Left lung (tissue), 10 donors: ENCODE measurements around the gene TCEA2. TPM values are rescaled to one million over a fixed set of nuclear protein-coding genes. Genes with fewer than 3 reads are reported as not detected.

Source experiments
- ATAC-seq: fragments of 200-7000 bp; cut with Tn5 transposase; one replicate; pipeline ENCODE4 v1.9.1; 2020; ENCODE audit warnings: moderate library complexity
- DNase-seq, 4 donors: peaks; one replicate each; pipeline ENCODE4 v3.0.0-alpha.2; 2013 to 2020
- H3K27ac ChIP-seq, 2 donors: fragments of 200-600 bp; sonication (generic) in 1 of 2; one replicate each; pipeline versions ENCODE4 v1.5.0 to v1.8.0; 2020 to 2021
- H3K27me3 ChIP-seq, 2 donors: fragments of 200-600 bp; sonication (generic) in 1 of 2; one replicate each; pipeline versions ENCODE4 v1.5.0 to v1.8.0; 2020 to 2021
- H3K36me3 ChIP-seq, 2 donors: fragments of 200-600 bp; sonication (generic) in 1 of 2; one replicate each; pipeline versions ENCODE4 v1.5.0 to v1.8.0; 2020 to 2021
- H3K4me1 ChIP-seq, 2 donors: fragments of 200-600 bp; one replicate each; pipeline ENCODE4 v1.8.0; 2021
- H3K4me3 ChIP-seq, 2 donors: fragments of 200-600 bp; sonication (generic) in 1 of 2; one replicate each; pipeline versions ENCODE4 v1.5.0 to v1.8.0; 2020 to 2021; ENCODE audit warnings: mild to moderate bottlenecking in 1 of 2
- H3K9me3 ChIP-seq, 2 donors: fragments of 200-600 bp; sonication (generic) in 1 of 2; one replicate each; pipeline versions ENCODE4 v1.5.0 to v1.8.0; 2020 to 2021
- intact Hi-C, 2 donors: fragments of 100-400 bp; cut with DNase I; formaldehyde crosslinking; loops; one replicate each; pipeline versions ENCODE4 v1.11.2 to v1.14.2; 2022
- polyA plus RNA-seq, 6 donors: library from polyadenylated mRNA; unstranded; fragments of 120-200 nt; gene quantifications; one replicate each; pipeline ENCODE4 v1.2.1, GENCODE V29; 2013; ENCODE audit not compliant: insufficient read length in 6 of 6
- total RNA-seq, 2 donors: library from RNA; stranded (reverse); fragmentation: NEBNext Ultra II Directional; extraction: Animal tissue kit (Norgen Biotek cat#: 25700); gene quantifications; one replicate each; pipeline ENCODE4 v1.2.1, GENCODE V29; 2021
- TF ChIP-seq, protein P1 (sequence below), 2 donors: fragments of 200-600 bp; sonication (generic) in 1 of 2; IDR thresholded peaks; one replicate each; pipeline versions ENCODE4 v1.5.0 to v1.8.0; 2021; ENCODE audit warnings: antibody characterized with exemption in 2 of 2
- donor health status: DM: no; HTN: yes; CAD: no.
- donor health status: DM: no; HTN: no; CAD: no.

TCEA2 gene
- total and polyA plus RNA-seq, 8 donors: 31.2 to 93.0 (median 75.9) TPM

DNA sequence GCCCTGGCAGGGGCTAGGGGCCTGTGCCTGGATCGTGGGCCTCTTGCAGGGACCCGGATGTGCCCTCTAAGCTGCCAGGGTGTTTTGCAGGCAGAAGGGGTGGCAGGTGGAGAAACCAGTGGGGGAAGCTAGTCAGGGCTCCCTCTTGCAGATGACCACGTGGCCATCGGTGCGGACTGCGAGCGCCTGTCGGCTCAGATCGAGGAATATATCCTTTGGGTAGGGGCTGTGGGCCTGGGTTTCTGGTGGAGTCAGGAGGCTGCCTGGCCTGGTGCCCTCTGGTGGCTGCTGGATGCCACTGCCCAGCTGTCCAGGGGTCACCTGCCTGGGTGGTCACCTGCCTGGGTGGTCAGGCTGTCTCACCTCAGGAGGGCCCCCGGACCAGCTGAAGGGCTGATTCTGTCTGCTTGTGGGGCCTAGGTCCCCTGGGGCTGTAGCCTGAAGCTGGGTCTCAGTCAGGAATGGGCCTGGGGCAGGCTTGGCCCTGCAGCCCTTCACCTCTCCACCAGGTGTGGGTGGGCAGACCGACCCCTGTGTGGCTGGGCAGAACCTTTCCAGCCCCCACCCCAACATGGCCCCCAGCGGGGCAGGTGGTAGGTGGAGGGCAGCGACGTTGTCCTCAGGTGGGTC, 6.7 kb downstream of the TCEA2 start:
- intact Hi-C loops: no loop called here

GRCh38 chr20:64070244-64070993, 7.4 kb downstream of the TCEA2 start:
- TF ChIP-seq, protein P1, sequence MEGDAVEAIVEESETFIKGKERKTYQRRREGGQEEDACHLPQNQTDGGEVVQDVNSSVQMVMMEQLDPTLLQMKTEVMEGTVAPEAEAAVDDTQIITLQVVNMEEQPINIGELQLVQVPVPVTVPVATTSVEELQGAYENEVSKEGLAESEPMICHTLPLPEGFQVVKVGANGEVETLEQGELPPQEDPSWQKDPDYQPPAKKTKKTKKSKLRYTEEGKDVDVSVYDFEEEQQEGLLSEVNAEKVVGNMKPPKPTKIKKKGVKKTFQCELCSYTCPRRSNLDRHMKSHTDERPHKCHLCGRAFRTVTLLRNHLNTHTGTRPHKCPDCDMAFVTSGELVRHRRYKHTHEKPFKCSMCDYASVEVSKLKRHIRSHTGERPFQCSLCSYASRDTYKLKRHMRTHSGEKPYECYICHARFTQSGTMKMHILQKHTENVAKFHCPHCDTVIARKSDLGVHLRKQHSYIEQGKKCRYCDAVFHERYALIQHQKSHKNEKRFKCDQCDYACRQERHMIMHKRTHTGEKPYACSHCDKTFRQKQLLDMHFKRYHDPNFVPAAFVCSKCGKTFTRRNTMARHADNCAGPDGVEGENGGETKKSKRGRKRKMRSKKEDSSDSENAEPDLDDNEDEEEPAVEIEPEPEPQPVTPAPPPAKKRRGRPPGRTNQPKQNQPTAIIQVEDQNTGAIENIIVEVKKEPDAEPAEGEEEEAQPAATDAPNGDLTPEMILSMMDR (IDR thresholded peaks at IDR 0.05): no peak
- Histone ChIP-seq H3K27me3 (no peaks in the 10 kb centered on the region), H3K4me1 (peaks cover 0 to 14% of the 10 kb centered on the region in 2 donors), H3K9me3 (no peaks in the 10 kb centered on the region), H3K4me3 (no peak overlapping the region), H3K36me3 (peaks cover 0 to 41% of the 10 kb centered on the region in 2 donors), H3K27ac (no peak overlapping the region)
- ATAC-seq (no peak), DNase-seq (no peak)
- intact Hi-C loops: no loop called here

More for the DNA sequence above, 6.7 kb downstream of the TCEA2 start:
- Histone ChIP-seq H3K36me3 (peaks cover 0 to 34% of the 10 kb centered on the region in 2 donors), H3K27ac (no peak overlapping the region), H3K4me1 (peaks cover 0 to 20% of the 10 kb centered on the region in 2 donors), H3K9me3 (no peaks in the 10 kb centered on the region), H3K4me3 (no peak overlapping the region), H3K27me3 (no peaks in the 10 kb centered on the region)
- ATAC-seq (peak; percentile 30), DNase-seq (no peak)
- TF ChIP-seq, protein P1 (IDR thresholded peaks at IDR 0.05): peak; percentile 59 to 80

DNA sequence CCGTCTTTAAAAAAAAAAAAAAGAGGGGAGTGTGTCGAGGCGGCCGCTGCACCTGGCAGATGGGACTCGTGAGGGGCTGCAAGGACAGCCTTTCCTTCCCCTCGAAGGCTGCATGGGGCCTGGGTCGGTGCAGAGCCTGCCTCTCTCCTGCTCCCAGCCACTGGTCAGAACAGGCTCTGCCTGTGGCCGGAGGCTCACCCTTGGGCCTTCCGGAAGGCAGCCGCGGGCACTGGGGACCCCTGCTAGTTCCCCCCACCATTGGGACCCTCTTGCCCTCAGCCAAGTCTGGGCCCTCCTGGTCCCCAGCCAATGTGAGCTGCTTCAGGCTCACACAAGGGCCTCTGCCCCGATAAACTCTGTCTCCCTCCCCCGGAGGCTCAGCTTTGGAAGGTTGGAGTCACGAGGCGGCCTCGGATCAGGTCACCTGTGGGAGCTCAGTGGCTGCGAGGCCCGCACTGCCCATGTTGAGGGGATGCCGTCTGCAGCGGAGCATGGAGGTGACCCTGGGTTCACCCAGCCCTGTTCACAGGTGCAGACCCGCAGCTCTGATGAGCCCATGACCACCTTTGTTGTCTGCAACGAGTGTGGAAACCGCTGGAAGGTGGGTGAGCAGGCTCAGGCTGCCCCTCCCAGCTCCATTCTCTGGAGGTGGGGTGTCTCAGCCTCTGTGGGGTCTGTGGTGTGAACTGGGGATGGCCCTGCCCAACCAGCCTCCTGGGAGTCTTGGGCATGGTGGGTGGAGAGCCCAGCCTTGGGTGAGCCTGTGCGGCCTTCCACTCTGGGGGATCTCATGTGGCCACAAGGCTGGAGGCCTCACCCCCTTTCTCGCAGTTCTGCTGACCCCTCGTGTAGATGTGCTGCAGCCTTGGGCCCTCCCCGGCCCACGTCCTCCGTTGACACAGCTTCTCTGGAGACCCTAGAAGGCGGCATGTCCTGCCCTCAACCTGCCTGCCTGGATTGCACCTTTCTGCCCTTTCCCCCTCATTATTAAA, 8.6 kb downstream of the TCEA2 start:
- Histone ChIP-seq H3K27me3 (no peaks in the 10 kb centered on the region), H3K4me3 (no peak overlapping the region), H3K9me3 (no peaks in the 10 kb centered on the region), H3K4me1 (peaks cover 0 to 9% of the 10 kb centered on the region in 2 donors), H3K27ac (no peak overlapping the region), H3K36me3 (peaks cover 0 to 49% of the 10 kb centered on the region in 2 donors)
- TF ChIP-seq, protein P1 (IDR thresholded peaks at IDR 0.05): no peak
- peak in 1 of 4 donors; percentile 72 for DNase-seq
- intact Hi-C loops: no loop called here
- ATAC-seq: no peak

- DNase-seq (peak in 1 of 4 donors; percentile 69), ATAC-seq (no peak)
- TF ChIP-seq, protein P1 (IDR thresholded peaks at IDR 0.05): no peak
- intact Hi-C loops: no loop called here
- Histone ChIP-seq H3K27ac (peak overlapping the region in 1 of 2 donors; percentile 23), H3K4me1 (peaks cover 0 to 8% of the 10 kb centered on the region in 2 donors), H3K4me3 (no peak overlapping the region), H3K9me3 (no peaks in the 10 kb centered on the region), H3K27me3 (no peaks in the 10 kb centered on the region), H3K36me3 (peaks cover 0 to 49% of the 10 kb centered on the region in 2 donors)
Observed at GRCh38 chr20:64072498-64073063, 9.6 kb downstream of the TCEA2 start.
